ENCODE measurements around the gene CABLES1. TPM values are rescaled to one million over a fixed set of nuclear protein-coding genes. Genes with fewer than 3 reads are reported as not detected.

The CABLES1 gene
- total RNA-seq, 1 donor: 0.10 TPM

- H3K4me1 ChIP-seq (ENCODE audit: insufficient read depth, low read length): no peaks in the 10 kb centered on the region
- no peaks in the 10 kb centered on the region for H3K27me3 ChIP-seq (ENCODE audit: insufficient read depth, low read length)
- H3K9me3 ChIP-seq (ENCODE audit: low read depth, low read length): no peaks in the 10 kb centered on the region
- H3K4me3 ChIP-seq (ENCODE audit: low read length): no peak overlapping the region
These were observed 156.3 kb downstream of the CABLES1 start for GRCh38 chr18:23291456-23292205.

GRCh38 chr18:23300231-23300805, 165.0 kb downstream of the CABLES1 start:
- Histone ChIP-seq H3K4me1 (ENCODE audit: insufficient read depth, low read length) (no peaks in the 10 kb centered on the region), H3K9me3 (ENCODE audit: low read depth, low read length) (no peaks in the 10 kb centered on the region), H3K27me3 (ENCODE audit: insufficient read depth, low read length) (no peaks in the 10 kb centered on the region), H3K4me3 (ENCODE audit: low read length) (no peak overlapping the region)

DNA sequence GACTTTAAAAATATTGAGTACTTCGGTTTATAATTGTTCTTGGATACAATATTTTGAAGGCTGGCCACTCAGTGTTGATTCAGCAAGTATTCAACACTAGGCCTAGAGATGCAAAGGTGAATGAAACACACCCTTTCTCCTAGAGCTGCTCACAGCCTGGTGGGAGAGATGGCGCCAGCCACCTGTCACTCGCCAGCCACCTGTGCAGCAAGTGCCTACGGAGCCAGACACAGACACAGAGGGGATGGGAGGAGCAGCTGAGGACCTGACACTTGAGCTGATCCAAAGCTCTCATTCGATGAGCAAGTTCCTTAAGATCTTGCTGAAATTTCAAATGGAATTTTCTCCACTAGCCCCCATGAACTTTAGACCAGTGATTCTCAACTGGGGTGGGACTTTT, 166.7 kb downstream of the CABLES1 start:
- Histone ChIP-seq H3K4me1 (ENCODE audit: insufficient read depth, low read length) (no peaks in the 10 kb centered on the region), H3K27me3 (ENCODE audit: insufficient read depth, low read length) (no peaks in the 10 kb centered on the region), H3K9me3 (ENCODE audit: low read depth, low read length) (no peaks in the 10 kb centered on the region), H3K4me3 (ENCODE audit: low read length) (no peak overlapping the region)

- H3K27me3 ChIP-seq (ENCODE audit: insufficient read depth, low read length): no peaks in the 10 kb centered on the region
These were observed 167.2 kb downstream of the CABLES1 start for GRCh38 chr18:23302511-23302850.

GRCh38 chr18:23302851-23303527, 167.7 kb downstream of the CABLES1 start:
- no peak overlapping the region for H3K4me3 ChIP-seq (ENCODE audit: low read length)

More at GRCh38 chr18:23302511-23302850, 167.2 kb downstream of the CABLES1 start:
- H3K9me3 ChIP-seq (ENCODE audit: low read depth, low read length): no peaks in the 10 kb centered on the region
- H3K4me1 ChIP-seq (ENCODE audit: insufficient read depth, low read length): peaks cover 4% of the 10 kb centered on the region
- no peak overlapping the region for H3K4me3 ChIP-seq (ENCODE audit: low read length)

DNA sequence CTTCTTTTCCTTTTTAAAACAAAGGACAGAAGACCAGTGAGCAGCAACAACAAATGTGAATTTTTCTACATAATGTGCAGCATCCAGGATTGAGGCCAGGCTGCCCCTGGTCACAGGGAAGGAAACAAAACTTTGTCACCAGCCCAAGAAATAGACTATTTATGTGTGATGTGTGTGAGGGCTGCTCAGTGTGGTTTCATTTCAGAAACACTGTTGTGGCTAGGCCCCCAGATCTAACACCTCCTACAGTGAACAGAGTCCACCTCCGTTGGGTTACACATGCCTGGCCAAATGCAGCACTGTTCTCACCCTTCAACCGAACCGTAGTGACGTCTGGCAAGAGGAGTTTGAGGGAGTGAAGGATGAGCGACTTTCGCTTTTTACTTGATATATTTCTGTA, 171.5 kb downstream of the CABLES1 start:
- Histone ChIP-seq H3K4me1 (ENCODE audit: insufficient read depth, low read length) (peaks cover 13% of the 10 kb centered on the region), H3K9me3 (ENCODE audit: low read depth, low read length) (no peaks in the 10 kb centered on the region), H3K27me3 (ENCODE audit: insufficient read depth, low read length) (no peaks in the 10 kb centered on the region), H3K4me3 (ENCODE audit: low read length) (no peak overlapping the region)

More at GRCh38 chr18:23302851-23303527, 167.7 kb downstream of the CABLES1 start:
- Histone ChIP-seq H3K27me3 (ENCODE audit: insufficient read depth, low read length) (no peaks in the 10 kb centered on the region), H3K4me1 (ENCODE audit: insufficient read depth, low read length) (peaks cover 8% of the 10 kb centered on the region), H3K9me3 (ENCODE audit: low read depth, low read length) (no peaks in the 10 kb centered on the region)

GRCh38 chr18:23307567-23308295, 172.4 kb downstream of the CABLES1 start:
- peaks cover 13% of the 10 kb centered on the region for H3K4me1 ChIP-seq (ENCODE audit: insufficient read depth, low read length)
- no peaks in the 10 kb centered on the region for H3K27me3 ChIP-seq (ENCODE audit: insufficient read depth, low read length)

More at GRCh38 chr18:23307567-23308295, 172.4 kb downstream of the CABLES1 start:
- no peak overlapping the region for H3K4me3 ChIP-seq (ENCODE audit: low read length)
- no peaks in the 10 kb centered on the region for H3K9me3 ChIP-seq (ENCODE audit: low read depth, low read length)

Other genes starting within 250 kb of the CABLES1 start
- 19.3 TPM for gene RBBP8, start 202.2 kb upstream of the CABLES1 start, total RNA-seq